Measurements from ENCODE around the gene ASTN2.

GRCh38 chr9:117204971-117205370, 209.9 kb downstream of the ASTN2 start:
- TF ChIP-seq, protein P1, sequence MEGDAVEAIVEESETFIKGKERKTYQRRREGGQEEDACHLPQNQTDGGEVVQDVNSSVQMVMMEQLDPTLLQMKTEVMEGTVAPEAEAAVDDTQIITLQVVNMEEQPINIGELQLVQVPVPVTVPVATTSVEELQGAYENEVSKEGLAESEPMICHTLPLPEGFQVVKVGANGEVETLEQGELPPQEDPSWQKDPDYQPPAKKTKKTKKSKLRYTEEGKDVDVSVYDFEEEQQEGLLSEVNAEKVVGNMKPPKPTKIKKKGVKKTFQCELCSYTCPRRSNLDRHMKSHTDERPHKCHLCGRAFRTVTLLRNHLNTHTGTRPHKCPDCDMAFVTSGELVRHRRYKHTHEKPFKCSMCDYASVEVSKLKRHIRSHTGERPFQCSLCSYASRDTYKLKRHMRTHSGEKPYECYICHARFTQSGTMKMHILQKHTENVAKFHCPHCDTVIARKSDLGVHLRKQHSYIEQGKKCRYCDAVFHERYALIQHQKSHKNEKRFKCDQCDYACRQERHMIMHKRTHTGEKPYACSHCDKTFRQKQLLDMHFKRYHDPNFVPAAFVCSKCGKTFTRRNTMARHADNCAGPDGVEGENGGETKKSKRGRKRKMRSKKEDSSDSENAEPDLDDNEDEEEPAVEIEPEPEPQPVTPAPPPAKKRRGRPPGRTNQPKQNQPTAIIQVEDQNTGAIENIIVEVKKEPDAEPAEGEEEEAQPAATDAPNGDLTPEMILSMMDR (IDR thresholded peaks at IDR 0.05; ENCODE audit: low read depth, low read length, poor library complexity, severe bottlenecking), result no peak
- TF ChIP-seq EZH2phosphoT487 (IDR thresholded peaks at IDR 0.05; ENCODE audit: borderline replicate concordance, low read length), result no peak

All from DOHH2 (cell line).